ENCODE data around the gene DUSP5.

The DUSP5 gene

DNA sequence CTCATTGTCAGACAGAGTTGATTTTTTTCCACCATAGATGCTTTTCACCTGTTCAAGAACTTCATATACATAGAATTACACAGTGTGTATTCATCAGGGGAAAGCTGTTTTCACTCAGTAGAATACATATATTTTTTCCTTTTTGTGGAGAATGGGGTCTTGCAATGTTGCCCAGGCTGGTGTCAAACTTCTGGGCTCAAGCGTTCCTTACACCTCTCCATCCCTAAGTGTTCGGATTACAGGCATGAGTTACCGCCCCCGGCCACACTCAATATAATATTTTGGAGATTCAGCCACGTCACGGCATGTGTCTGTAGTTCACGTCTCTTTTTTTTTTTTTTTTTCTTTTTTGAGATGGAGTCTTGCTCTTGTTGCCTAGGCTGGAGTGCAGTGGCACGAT is 62.3 kb downstream of the DUSP5 start:
- TF ChIP-seq POLR2AphosphoS5 (IDR thresholded peaks at IDR 0.05; ENCODE audit: low read depth, low read length), result no peak
- TF ChIP-seq SIN3A (IDR thresholded peaks at IDR 0.05; ENCODE audit: borderline replicate concordance, insufficient read depth, low read length), result no peak
- no peak for TF ChIP-seq TAF1 (IDR thresholded peaks at IDR 0.05; ENCODE audit: borderline replicate concordance, insufficient read depth, low read length)
- no peak for TF ChIP-seq FOXP2 (optimal IDR thresholded peaks at IDR 0.05; ENCODE audit: borderline replicate concordance, extremely low read depth, extremely low read length, insufficient read depth)
- TF ChIP-seq, protein P1, sequence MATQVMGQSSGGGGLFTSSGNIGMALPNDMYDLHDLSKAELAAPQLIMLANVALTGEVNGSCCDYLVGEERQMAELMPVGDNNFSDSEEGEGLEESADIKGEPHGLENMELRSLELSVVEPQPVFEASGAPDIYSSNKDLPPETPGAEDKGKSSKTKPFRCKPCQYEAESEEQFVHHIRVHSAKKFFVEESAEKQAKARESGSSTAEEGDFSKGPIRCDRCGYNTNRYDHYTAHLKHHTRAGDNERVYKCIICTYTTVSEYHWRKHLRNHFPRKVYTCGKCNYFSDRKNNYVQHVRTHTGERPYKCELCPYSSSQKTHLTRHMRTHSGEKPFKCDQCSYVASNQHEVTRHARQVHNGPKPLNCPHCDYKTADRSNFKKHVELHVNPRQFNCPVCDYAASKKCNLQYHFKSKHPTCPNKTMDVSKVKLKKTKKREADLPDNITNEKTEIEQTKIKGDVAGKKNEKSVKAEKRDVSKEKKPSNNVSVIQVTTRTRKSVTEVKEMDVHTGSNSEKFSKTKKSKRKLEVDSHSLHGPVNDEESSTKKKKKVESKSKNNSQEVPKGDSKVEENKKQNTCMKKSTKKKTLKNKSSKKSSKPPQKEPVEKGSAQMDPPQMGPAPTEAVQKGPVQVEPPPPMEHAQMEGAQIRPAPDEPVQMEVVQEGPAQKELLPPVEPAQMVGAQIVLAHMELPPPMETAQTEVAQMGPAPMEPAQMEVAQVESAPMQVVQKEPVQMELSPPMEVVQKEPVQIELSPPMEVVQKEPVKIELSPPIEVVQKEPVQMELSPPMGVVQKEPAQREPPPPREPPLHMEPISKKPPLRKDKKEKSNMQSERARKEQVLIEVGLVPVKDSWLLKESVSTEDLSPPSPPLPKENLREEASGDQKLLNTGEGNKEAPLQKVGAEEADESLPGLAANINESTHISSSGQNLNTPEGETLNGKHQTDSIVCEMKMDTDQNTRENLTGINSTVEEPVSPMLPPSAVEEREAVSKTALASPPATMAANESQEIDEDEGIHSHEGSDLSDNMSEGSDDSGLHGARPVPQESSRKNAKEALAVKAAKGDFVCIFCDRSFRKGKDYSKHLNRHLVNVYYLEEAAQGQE (IDR thresholded peaks at IDR 0.05; ENCODE audit: insufficient read depth in 1 of 2, low read depth in 2 of 2, low read length in 2 of 2), result no peak
